Inflammatory macrophage treated with lipopolysaccharide for 4 hours (primary cell): Measurements from ENCODE around the gene BORA.
"Not testable (repeated sequence)": the region's sequence is repeated elsewhere in the genome, so short reads cannot be mapped to it uniquely, and the experiment has no call there.

Experiments
- DNase-seq: peaks from one replicate; pipeline ENCODE4 v3.0.0-alpha.2; 2020

BORA gene

GRCh38 chr13:72774019-72774418 is 46.3 kb downstream of the BORA start:
- no peak for DNase-seq

GRCh38 chr13:72781451-72782439 is 54.0 kb downstream of the BORA start, which contains the start of the genes DIS3 and PIBF1:
Gene DIS3, minus strand, starts transcription at chr13:72781900. Its CDS starts 68 bp downstream, at chr13:72781832.
Gene PIBF1, plus strand, starts transcription at chr13:72782133. Its CDS starts 1,337 bp downstream, at chr13:72783470.
- peak; percentile 99 for DNase-seq

DNA sequence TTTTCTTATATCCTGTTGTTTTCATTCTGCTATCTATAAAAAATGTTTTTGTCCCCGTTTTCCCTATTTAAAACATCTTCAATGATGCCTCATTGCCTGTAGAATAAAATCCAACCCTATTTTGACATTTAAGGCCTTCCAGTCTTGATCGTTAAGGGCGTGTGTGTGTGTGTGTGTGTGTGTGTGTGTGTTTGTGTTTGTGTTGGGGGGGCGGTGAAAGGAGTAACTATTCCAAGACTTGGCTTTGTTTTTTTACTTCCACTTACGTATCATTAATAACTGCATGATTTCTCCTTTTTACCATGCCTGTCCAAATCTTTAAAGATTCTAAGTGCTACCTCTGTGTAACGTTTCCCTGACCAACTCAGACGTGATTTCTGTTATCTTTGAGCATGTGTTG is 55.0 kb downstream of the BORA start:
- DNase-seq = peak; percentile 1

DNA sequence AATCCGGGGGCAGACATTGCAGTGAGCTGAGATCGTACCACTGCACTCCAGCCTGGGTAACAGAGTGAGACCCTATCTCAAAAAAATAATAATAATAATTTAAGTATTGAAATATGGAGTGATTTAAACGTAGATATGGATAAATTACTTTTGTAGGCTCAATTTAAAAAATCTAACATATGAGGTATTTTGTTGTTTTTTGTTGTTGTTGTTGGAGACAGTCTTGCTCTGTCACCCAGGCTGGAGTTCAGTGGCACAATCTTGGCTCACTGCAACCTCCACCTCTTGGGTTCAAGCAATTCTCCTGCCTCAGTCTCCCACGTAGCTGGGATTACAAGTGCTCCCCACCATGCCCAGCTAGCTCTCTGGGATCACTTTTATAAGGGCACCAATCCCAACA is 57.0 kb downstream of the BORA start:
- DNase-seq = not testable (repeated sequence)

DNA sequence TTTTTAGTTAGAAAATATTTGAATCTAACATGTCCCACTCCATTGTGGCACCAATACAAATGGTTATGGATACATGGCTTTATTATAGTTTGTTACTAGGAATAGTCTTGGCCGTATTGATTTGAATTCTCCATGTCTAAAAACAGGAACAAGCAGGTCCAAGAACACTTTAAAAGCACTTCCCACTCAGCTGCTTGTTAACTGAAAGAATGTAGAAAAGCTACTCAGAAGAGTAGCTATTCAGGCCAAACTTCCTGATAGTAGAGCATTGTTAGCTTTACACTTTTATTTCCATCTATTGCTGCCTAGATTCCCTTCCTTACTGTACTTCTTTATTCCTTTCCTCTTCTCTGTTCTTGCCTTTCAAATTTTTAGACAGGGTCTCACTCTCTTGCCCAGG is 61.1 kb downstream of the BORA start:
- peak; percentile 10 for DNase-seq

DNA sequence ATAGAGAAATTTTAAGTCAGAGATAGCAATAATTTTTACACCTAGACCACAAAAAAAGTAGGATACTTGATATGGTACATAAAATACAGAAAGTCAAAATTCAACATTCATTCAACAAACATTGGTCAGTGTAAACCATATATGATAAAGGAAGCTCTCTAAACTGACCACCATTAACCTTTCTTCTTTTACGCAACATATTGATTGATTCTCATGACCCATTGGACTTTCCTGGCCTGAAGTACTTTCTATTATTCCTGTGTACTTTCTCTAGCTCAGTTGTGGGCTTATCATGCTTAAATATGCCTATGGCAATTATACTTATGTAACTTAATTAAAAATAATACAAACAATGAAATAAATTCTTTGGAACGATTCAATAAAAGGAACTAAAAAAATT is 64.9 kb downstream of the BORA start:
- DNase-seq = no peak

GRCh38 chr13:72798817-72799216 is 71.1 kb downstream of the BORA start:
- DNase-seq = no peak

GRCh38 chr13:72804301-72804700 is 76.6 kb downstream of the BORA start:
- no peak for DNase-seq
